ENCODE data around the gene CNPY1.

DNA sequence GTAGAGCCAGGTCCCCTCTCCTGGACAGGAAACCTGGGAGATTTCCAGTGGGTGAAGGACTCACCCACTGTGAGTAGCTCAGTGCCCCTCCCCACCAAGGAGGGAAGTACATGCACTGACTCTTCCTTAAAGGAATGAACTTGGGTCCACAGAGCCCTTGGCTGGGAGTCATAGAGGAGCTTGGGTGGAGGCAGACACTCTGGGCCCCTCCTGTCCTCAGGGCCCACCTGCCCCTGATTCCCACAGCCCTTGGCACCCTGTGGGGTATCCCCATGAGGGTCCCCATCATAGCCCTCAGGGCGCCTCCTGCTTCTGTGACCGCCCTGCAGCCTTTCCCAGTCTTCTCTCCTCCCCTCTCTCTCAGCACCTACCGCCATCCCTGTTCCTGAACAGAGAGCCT, 84.7 kb downstream of the CNPY1 start:
- TF ChIP-seq SIN3A (IDR thresholded peaks at IDR 0.05; ENCODE audit: borderline replicate concordance, low read depth, low read length) (no peak), POLR2AphosphoS5 (IDR thresholded peaks at IDR 0.05; ENCODE audit: low read depth, low read length) (no peak), SMC3 (IDR thresholded peaks at IDR 0.05; ENCODE audit: low read depth, low read length) (no peak)
- TF ChIP-seq, protein P1, sequence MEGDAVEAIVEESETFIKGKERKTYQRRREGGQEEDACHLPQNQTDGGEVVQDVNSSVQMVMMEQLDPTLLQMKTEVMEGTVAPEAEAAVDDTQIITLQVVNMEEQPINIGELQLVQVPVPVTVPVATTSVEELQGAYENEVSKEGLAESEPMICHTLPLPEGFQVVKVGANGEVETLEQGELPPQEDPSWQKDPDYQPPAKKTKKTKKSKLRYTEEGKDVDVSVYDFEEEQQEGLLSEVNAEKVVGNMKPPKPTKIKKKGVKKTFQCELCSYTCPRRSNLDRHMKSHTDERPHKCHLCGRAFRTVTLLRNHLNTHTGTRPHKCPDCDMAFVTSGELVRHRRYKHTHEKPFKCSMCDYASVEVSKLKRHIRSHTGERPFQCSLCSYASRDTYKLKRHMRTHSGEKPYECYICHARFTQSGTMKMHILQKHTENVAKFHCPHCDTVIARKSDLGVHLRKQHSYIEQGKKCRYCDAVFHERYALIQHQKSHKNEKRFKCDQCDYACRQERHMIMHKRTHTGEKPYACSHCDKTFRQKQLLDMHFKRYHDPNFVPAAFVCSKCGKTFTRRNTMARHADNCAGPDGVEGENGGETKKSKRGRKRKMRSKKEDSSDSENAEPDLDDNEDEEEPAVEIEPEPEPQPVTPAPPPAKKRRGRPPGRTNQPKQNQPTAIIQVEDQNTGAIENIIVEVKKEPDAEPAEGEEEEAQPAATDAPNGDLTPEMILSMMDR (IDR thresholded peaks at IDR 0.05), result no peak

Data from SK-N-SH (cell line).